ENCODE results near the gene ALDH8A1. TPM values are rescaled to one million over a fixed set of nuclear protein-coding genes. Genes with fewer than 3 reads are reported as not detected.

ALDH8A1 gene
- total RNA-seq, 2 experiments from 2014 or later, result not detected

DNA sequence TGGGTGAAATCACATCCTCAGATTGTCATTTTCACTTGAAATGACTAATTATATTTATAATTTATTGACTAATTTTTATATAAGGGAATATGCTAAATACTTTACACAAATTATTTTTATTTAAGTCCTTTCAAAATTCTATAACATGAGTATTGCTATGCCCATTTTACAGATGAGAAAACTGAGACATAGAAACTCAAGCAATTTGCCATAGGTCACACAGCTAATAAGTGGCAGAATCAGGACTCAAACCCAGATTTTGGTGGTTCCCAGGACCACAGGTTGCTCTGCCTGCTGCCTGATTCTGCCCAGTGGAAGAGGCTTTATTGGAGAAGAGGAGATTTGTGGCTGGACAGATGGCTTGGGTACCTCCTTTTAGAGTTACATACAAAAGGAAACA is 4.9 kb downstream of the ALDH8A1 start:
- H4K20me1 ChIP-seq (ENCODE audit: insufficient read depth, low read length), result no peaks in the 10 kb centered on the region
- no peaks in the 10 kb centered on the region for H3K36me3 ChIP-seq (ENCODE audit: insufficient read depth, low read length)
- H3K27ac ChIP-seq (ENCODE audit: low read depth, low read length, poor library complexity, severe bottlenecking), result no peak overlapping the region
- H3K9me2 ChIP-seq (ENCODE audit: insufficient read depth, low read length), result no peaks in the 10 kb centered on the region
- peaks cover 6% of the 10 kb centered on the region; the same call in 1 of the 2 replicates for H3K9me3 ChIP-seq (ENCODE audit: low read length)
- no peak for DNase-seq (ENCODE audit: low spot score)
- H3K4me2 ChIP-seq (ENCODE audit: low read length), result no peak overlapping the region
- no peak for TF ChIP-seq EZH2phosphoT487 (IDR thresholded peaks at IDR 0.05; ENCODE audit: borderline replicate concordance, low read depth, low read length)
- TF ChIP-seq, protein P1, sequence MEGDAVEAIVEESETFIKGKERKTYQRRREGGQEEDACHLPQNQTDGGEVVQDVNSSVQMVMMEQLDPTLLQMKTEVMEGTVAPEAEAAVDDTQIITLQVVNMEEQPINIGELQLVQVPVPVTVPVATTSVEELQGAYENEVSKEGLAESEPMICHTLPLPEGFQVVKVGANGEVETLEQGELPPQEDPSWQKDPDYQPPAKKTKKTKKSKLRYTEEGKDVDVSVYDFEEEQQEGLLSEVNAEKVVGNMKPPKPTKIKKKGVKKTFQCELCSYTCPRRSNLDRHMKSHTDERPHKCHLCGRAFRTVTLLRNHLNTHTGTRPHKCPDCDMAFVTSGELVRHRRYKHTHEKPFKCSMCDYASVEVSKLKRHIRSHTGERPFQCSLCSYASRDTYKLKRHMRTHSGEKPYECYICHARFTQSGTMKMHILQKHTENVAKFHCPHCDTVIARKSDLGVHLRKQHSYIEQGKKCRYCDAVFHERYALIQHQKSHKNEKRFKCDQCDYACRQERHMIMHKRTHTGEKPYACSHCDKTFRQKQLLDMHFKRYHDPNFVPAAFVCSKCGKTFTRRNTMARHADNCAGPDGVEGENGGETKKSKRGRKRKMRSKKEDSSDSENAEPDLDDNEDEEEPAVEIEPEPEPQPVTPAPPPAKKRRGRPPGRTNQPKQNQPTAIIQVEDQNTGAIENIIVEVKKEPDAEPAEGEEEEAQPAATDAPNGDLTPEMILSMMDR (conservative IDR thresholded peaks at IDR 0.05; ENCODE audit: low read length), result no peak
- ChIA-PET CTCF (ENCODE audit: unreplicated experiment) (no interaction called here), POLR2A (interaction anchor here (0.6 to 0.7 kb wide), 2 partner anchors 780 to 828 kb away, joined by 3 read pairs; no protein-coding TSS in a partner anchor)
- H3K4me3 ChIP-seq (ENCODE audit: low read depth, low read length, poor library complexity, severe bottlenecking), result no peak overlapping the region
- H3K4me1 ChIP-seq (ENCODE audit: insufficient read depth, low read length, poor library complexity, severe bottlenecking), result no peaks in the 10 kb centered on the region
- intact Hi-C loops (cut with micrococcal nuclease; ENCODE audit: unreplicated experiment), result no loop called here
- no peaks in the 10 kb centered on the region for H3K79me2 ChIP-seq (ENCODE audit: insufficient read depth, low read depth, low read length)
- no peak overlapping the region for H2AFZ ChIP-seq (ENCODE audit: low read length)
- BruUV-seq (replicated peaks), result no TSS peak

DNA sequence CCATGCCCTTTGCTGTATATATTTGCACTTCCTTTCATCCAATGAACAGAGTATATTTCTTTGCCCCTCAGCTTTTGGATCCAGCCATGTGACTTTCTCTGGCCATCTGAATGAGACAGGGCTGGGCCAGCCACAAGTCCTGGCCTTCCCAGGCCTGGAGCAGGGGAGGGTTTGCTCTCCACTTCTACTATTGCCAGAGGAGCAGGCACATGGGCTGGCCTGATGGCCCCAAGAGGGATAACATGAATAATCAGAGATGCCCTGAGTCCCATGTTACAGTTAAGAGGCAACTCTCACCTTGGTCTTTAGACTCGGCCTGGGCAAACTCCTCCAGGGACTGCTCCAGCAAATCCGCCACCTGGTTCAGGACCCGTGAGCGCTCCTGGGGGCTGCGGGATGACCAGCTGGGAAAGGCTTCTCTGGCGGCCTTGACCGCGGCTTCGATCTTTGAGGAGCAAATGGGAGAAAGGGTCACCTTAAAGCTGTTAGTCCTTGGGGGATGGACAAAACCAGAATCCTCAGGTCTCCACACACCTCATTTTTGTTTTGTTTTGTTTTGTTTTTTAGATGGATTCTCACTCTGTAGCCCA is 6.3 kb downstream of the ALDH8A1 start:
- H2AFZ ChIP-seq (ENCODE audit: low read length), result no peak overlapping the region

More for the DNA sequence above, 6.3 kb downstream of the ALDH8A1 start:
- no peaks in the 10 kb centered on the region for H3K79me2 ChIP-seq (ENCODE audit: insufficient read depth, low read depth, low read length)
- ChIA-PET POLR2A (interaction anchor here (0.6 to 0.9 kb wide), 3 partner anchors 18 to 315 kb away, joined by 3 to 4 read pairs (median 3); no protein-coding TSS in a partner anchor), CTCF (ENCODE audit: unreplicated experiment) (no interaction called here)
- no peak overlapping the region for H3K4me2 ChIP-seq (ENCODE audit: low read length)
- intact Hi-C loops (cut with micrococcal nuclease; ENCODE audit: unreplicated experiment), result loop anchor here (5.0 kb wide), 1 partner anchor 61 kb away; no protein-coding TSS in a partner anchor
- TF ChIP-seq EZH2phosphoT487 (IDR thresholded peaks at IDR 0.05; ENCODE audit: borderline replicate concordance, low read depth, low read length), result no peak
- TF ChIP-seq, protein P1 (conservative IDR thresholded peaks at IDR 0.05; ENCODE audit: low read length), result no peak
- H3K4me3 ChIP-seq (ENCODE audit: low read depth, low read length, poor library complexity, severe bottlenecking), result no peak overlapping the region
- H4K20me1 ChIP-seq (ENCODE audit: insufficient read depth, low read length), result no peaks in the 10 kb centered on the region
- H3K4me1 ChIP-seq (ENCODE audit: insufficient read depth, low read length, poor library complexity, severe bottlenecking), result no peaks in the 10 kb centered on the region
- no TSS peak for BruUV-seq (replicated peaks)
- no peak overlapping the region for H3K27ac ChIP-seq (ENCODE audit: low read depth, low read length, poor library complexity, severe bottlenecking)
- no peaks in the 10 kb centered on the region for H3K9me2 ChIP-seq (ENCODE audit: insufficient read depth, low read length)
- no peak for DNase-seq (ENCODE audit: low spot score)
- no peaks in the 10 kb centered on the region for H3K36me3 ChIP-seq (ENCODE audit: insufficient read depth, low read length)
- peaks cover 6% of the 10 kb centered on the region; the same call in 1 of the 2 replicates for H3K9me3 ChIP-seq (ENCODE audit: low read length)

Data from OCI-LY7 (cell line).